Small intestine (tissue), 7 donors: ENCODE measurements around the gene DXO. TPM values are rescaled to one million over a fixed set of nuclear protein-coding genes. Genes with fewer than 3 reads are reported as not detected.
"Not testable (repeated sequence)": the region's sequence is repeated elsewhere in the genome, so short reads cannot be mapped to it uniquely, and the experiment has no call there.

Experiments used
- DNase-seq, 2 donors: peaks; one replicate each; pipeline versions ENCODE4 v3.0.0 to v3.0.0-alpha.2; 2013
- FAIRE-seq: peaks from 2 replicates; lab custom pipeline; 2012; peaks lifted over from hg19 to GRCh38; lab: Jason Lieb, UNC
- H3K27ac ChIP-seq, 3 donors: one replicate each; pipeline ENCODE4 v1.5.1; 2013; ENCODE audit warnings: low read length in 2 of 3, mild to moderate bottlenecking in 2 of 3, control low read depth in 1 of 3, inconsistent platforms in 1 of 3, low read depth in 1 of 3, moderate library complexity in 1 of 3
- H3K27me3 ChIP-seq, 3 donors: one replicate each; pipeline ENCODE4 v1.6.1; 2013; ENCODE audit warnings: low read length in 3 of 3, inconsistent platforms in 1 of 3; ENCODE audit not compliant: control insufficient read depth in 3 of 3, insufficient read depth in 3 of 3
- H3K36me3 ChIP-seq, 3 donors: one replicate each; pipeline ENCODE4 v1.6.1; 2013; ENCODE audit warnings: low read length in 3 of 3, inconsistent platforms in 1 of 3, low read depth in 1 of 3, mild to moderate bottlenecking in 1 of 3, moderate library complexity in 1 of 3; ENCODE audit not compliant: control insufficient read depth in 3 of 3, insufficient read depth in 2 of 3
- H3K4me1 ChIP-seq, 3 donors: one replicate each; pipeline ENCODE4 v1.6.1; 2013; ENCODE audit warnings: low read length in 2 of 3, inconsistent platforms in 1 of 3, low read depth in 1 of 3, mild to moderate bottlenecking in 1 of 3, moderate library complexity in 1 of 3; ENCODE audit not compliant: control insufficient read depth in 3 of 3, insufficient read depth in 2 of 3
- H3K4me3 ChIP-seq, 3 donors: one replicate each; pipeline ENCODE4 v1.5.1; 2013; ENCODE audit warnings: low read length in 3 of 3, control low read depth in 1 of 3, inconsistent platforms in 1 of 3, low read depth in 1 of 3, mild to moderate bottlenecking in 1 of 3, moderate library complexity in 1 of 3
- H3K9me3 ChIP-seq, 2 donors: one replicate each; pipeline ENCODE4 v1.6.1; 2013; ENCODE audit warnings: low read depth in 1 of 2, low read length in 1 of 2; ENCODE audit not compliant: control insufficient read depth in 2 of 2, insufficient read depth in 1 of 2
- WGBS, 3 donors: extraction: QIAGEN DNeasy Blood & Tissue Kit; methylation state at CpG; one replicate each; pipeline ENCODE4 v1.1.7; 2013; 5-methylcytosine and 5-hydroxymethylcytosine counted together
- polyA plus RNA-seq, 4 donors: library from polyadenylated mRNA; stranded (reverse) in 3 of 4; unstranded in 1 of 4; fragments of 200-250 nt in 3 of 4; fragments of 120-200 nt in 1 of 4; gene quantifications; one replicate each; pipeline versions ENCODE4 v1.2.1 to v1.2.3, GENCODE V29; 2013
- donor health status: healthy with polysubstance abuse.
- donor health status: control.
- donor health status: control.
- donor health status: Bipolar disorder and iron deficiency.
- donor health status: healthy.

Gene DXO
- polyA plus RNA-seq, 4 donors, result 14.1 to 16.8 (median 16.0) TPM

DNA sequence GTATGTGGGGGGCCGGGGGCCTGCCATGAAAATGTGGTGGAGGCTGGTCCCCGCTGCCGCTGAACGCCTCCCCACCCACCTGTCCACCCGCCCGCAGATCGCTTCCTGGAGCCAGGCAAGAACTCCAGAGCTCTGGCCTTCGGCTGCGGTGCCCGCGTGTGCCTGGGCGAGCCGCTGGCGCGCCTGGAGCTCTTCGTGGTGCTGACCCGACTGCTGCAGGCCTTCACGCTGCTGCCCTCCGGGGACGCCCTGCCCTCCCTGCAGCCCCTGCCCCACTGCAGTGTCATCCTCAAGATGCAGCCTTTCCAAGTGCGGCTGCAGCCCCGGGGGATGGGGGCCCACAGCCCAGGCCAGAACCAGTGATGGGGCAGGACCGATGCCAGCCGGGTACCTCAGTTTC lies 36.1 kb upstream of the DXO start:
- no CpG with 5 or more reads among the region's 24 CpGs for WGBS, 3 donors
- not testable (repeated sequence) for H3K4me3 ChIP-seq, H3K4me1 ChIP-seq, H3K9me3 ChIP-seq, H3K27me3 ChIP-seq, H3K36me3 ChIP-seq, FAIRE-seq, H3K27ac ChIP-seq, DNase-seq

DNA sequence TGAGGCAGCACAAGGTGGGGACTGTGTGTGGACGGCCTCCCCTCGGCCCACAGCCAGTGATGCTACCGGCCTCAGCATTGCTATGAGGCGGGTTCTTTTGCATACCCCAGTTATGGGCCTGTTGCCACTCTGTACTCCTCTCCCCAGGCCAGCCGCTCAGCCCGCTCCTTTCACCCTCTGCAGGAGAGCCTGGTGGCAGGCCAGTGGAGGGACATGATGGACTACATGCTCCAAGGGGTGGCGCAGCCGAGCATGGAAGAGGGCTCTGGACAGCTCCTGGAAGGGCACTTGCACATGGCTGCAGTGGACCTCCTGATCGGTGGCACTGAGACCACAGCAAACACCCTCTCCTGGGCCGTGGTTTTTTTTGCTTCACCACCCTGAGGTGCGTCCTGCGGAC lies 35.1 kb upstream of the DXO start:
- not testable (repeated sequence) for H3K27me3 ChIP-seq, DNase-seq, H3K27ac ChIP-seq, FAIRE-seq, H3K36me3 ChIP-seq, H3K4me3 ChIP-seq, H3K4me1 ChIP-seq, H3K9me3 ChIP-seq
- 75 to 83% (median 81%) methylated on average over 3 to 12 of the region's 12 CpGs for WGBS, 3 donors

DNA sequence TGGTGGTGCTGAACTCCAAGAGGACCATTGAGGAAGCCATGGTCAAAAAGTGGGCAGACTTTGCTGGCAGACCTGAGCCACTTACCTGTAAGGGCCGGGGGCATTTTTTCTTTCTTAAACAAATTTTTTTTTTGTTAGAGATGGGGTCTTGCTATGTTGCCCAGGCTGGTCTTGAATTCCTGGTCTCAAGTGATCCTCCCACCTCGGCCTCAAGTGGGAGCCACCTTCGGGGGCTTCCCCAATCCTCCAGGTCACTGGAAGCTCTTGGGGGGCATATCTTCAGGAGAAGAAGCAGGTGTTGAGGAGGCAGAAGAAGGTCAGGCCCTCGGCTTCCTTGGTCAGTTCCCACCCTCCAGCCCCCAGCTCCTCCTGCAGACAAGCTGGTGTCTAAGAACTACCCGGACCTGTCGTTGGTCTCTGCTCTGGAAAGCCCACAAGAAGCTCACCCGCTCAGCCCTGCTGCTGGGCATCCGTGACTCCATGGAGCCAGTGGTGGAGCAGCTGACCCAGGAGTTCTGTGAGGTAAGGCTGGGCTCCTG lies 34.1 kb upstream of the DXO start:
- H3K4me1 ChIP-seq, FAIRE-seq, H3K27me3 ChIP-seq, H3K9me3 ChIP-seq, DNase-seq, H3K36me3 ChIP-seq, H3K4me3 ChIP-seq, H3K27ac ChIP-seq: not testable (repeated sequence)
- 63 to 72% (median 72%) methylated on average over 6 to 8 of the region's 8 CpGs for WGBS, 3 donors

DNA sequence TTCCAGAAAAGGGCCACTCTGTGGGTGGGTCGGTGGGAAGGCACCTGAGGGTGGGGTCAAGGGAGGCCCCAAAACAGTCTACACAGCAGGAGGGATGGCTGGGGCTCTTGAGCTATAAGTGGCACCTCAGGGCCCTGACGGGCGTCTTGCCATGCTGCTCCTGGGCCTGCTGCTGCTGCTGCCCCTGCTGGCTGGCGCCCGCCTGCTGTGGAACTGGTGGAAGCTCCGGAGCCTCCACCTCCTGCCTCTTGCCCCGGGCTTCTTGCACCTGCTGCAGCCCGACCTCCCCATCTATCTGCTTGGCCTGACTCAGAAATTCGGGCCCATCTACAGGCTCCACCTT lies 33.6 kb upstream of the DXO start:
- not testable (repeated sequence) for H3K9me3 ChIP-seq, FAIRE-seq, H3K27ac ChIP-seq, H3K4me1 ChIP-seq, H3K27me3 ChIP-seq, H3K36me3 ChIP-seq, H3K4me3 ChIP-seq, DNase-seq
- WGBS, 3 donors, result 76 to 82% (median 80%) methylated on average over 3 to 9 of the region's 9 CpGs

DNA sequence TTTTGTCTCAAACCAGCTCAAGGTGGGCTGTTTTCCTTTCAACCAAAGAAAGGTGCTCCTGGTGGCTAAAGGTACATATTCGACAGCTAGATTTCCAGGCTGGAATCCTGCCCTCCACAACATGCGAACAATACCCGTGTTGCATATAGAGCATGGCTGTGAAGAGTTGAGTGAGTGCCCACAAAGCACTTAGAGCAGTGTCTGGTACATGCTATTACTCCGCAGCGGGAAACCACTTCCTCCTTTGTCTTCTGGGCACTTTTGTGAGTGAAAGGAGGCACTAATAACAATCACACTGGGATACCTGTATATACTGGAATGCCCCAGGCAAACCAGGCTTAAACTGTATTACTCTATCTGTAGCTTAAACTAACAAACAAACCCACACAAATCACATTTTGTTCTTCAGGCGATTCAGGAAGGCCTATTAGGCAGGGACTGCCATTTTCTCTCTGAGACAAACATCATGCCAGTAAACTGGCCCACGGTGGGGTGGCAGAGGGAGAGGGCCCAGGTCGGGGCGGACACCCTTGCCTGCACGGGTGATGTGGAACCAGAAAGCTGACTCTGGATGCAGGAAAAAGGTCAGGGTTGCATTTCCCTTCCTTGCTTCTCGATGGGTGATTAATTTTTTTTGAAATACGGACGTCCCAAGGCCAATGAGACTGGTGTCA lies 33.1 kb upstream of the DXO start:
- FAIRE-seq, H3K36me3 ChIP-seq, DNase-seq, H3K9me3 ChIP-seq, H3K4me3 ChIP-seq, H3K4me1 ChIP-seq, H3K27ac ChIP-seq, H3K27me3 ChIP-seq: not testable (repeated sequence)
- 57 to 72% (median 68%) methylated on average over 8 to 9 of the region's 13 CpGs for WGBS, 3 donors

DNA sequence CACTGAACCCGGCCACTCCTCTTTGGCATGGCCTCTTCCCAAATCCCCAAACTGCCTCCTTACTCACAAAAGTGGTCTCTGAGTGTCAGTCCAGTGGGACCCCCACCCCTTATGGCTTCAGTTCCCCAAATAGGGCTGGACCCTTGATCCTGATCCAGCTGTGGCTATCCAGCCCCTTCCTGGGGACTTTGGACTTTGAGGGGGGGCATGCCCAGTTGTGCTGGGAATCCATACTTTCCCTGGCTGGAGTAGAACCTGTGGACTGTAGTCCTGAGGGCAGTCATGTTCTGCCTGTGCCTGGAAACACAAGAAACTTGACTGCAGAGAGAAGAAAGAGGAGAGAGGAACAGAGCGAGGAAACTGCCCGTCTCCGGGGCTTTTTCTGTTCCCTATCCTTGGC lies 32.5 kb upstream of the DXO start:
- not testable (repeated sequence) for H3K4me3 ChIP-seq, H3K27ac ChIP-seq, DNase-seq, H3K36me3 ChIP-seq, FAIRE-seq, H3K9me3 ChIP-seq, H3K4me1 ChIP-seq, H3K27me3 ChIP-seq
- 85 to 86% (median 85%) methylated on average over 3 to 4 of the region's 4 CpGs for WGBS, 3 donors

DNA sequence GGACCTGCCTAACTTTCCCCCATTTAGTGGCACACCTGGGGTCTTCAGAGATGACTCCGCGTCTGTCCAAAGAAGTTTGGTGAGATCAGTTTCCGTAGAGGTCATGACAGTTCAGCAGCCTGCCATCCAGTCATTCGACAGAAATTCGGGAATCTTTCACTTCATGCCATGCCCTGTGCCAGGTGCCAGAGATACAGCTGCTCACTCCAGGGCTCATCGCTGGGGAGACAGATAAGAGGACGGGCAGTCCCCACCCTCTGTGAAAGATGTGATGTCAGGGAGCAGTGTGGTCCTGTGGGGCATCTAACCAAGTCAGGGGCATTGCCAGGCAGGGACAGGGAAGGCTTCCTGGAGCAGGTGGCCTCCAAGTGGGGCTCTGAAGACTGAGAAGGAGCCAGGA lies 31.4 kb upstream of the DXO start:
- not testable (repeated sequence) for FAIRE-seq, H3K4me3 ChIP-seq, H3K27me3 ChIP-seq, DNase-seq, H3K36me3 ChIP-seq, H3K9me3 ChIP-seq, H3K27ac ChIP-seq, H3K4me1 ChIP-seq
- whole genome bisulfite sequencing, 3 donors, result no CpG with 5 or more reads among the region's 7 CpGs

DNA sequence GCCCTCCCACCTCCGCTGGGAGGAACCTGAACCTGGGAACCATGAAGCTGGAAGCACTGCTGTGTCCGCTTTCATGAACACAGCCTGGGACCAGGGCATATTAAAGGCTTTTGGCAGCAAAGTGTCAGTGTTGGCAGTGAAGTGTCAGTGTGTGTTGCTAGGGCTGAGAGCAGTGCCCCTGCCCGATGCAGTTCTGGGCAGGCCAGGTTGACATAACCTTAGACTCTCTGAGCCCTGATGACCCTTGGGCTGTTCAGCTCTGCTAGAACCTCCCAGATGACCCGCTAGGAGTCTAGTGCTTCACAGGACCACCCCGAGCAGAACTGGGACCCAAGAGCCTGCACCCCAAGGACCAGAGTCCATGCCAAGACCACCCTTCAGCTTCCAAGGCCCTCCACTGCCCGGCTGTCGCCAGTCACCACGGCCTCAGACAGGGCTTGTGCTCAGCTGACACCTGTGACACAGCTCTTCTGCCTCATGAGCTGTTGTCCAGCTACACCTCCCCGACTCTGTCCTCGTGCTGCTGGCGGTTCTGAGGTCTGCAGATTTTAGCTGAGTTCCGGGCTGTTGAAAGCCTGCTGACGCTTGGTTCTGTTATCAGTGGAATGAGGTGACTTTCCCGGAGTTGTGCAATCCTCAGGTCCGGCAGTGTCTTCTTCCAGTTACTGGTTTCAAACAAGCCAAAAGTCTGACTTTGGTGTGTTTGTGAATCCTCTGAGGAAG lies 30.8 kb upstream of the DXO start:
- H3K9me3 ChIP-seq, DNase-seq, FAIRE-seq, H3K4me3 ChIP-seq, H3K27ac ChIP-seq, H3K4me1 ChIP-seq, H3K27me3 ChIP-seq, H3K36me3 ChIP-seq: not testable (repeated sequence)
- no CpG with 5 or more reads among the region's 15 CpGs for WGBS, 3 donors
